HG03378 (cell line): ENCODE measurements around the gene METAP1D.

Source experiments
- ATAC-seq: cut with Tn5 transposase; IDR thresholded peaks from one replicate; pipeline ENCODE4 v1.9.1; 2021; ENCODE audit warnings: mild to moderate bottlenecking, moderate library complexity; ENCODE audit not compliant: unreplicated experiment

The METAP1D gene

GRCh38 chr2:172129404-172129803 is 129.7 kb downstream of the METAP1D start:
- no peak for ATAC-seq
